Activated CD8-positive, alpha-beta memory T cell treated with anti-CD3 and anti-CD28 coated beads, Interleukin-2, amount 10 ng/mL, durations not matched to agents 7 days and 5 days (primary cell): ENCODE measurements around the gene TMEM270. TPM values are rescaled to one million over a fixed set of nuclear protein-coding genes. Genes with fewer than 3 reads are reported as not detected.

Experiments
- total RNA-seq, 2 experiments: library from RNA; stranded (reverse); gene quantifications; one replicate each; pipeline ENCODE4 v1.2.3, GENCODE V29; 2021

Gene TMEM270
- total RNA-seq, 2 experiments from 2014 or later, result not detected

Other genes starting within 250 kb of the TMEM270 start
- not detected for gene MLXIPL, start 236.6 kb upstream of the TMEM270 start, total RNA-seq
- gene VPS37D, start 193.3 kb upstream of the TMEM270 start, total RNA-seq, result not detected
- 1 to 10 TPM; 7.0 to 9.0 TPM for gene DNAJC30, start 177.7 kb upstream of the TMEM270 start, total RNA-seq
- 10 to 100 TPM; 60.5 to 72.7 TPM for gene BUD23, start 177.6 kb upstream of the TMEM270 start, total RNA-seq
- gene STX1A, start 141.5 kb upstream of the TMEM270 start, total RNA-seq, result 10 to 100 TPM; 13.8 to 15.8 TPM
- 10 to 100 TPM; 15.9 to 19.2 TPM for gene ABHD11, start 122.4 kb upstream of the TMEM270 start, total RNA-seq
- gene CLDN3, start 90.9 kb upstream of the TMEM270 start, total RNA-seq, result not detected
- under 1 TPM; 0.09 to 0.12 TPM for gene CLDN4, start 30.2 kb upstream of the TMEM270 start, total RNA-seq
- under 1 TPM in 1 of 2 experiments, not detected in 1; 0.55 TPM for gene METTL27, start 18.6 kb upstream of the TMEM270 start, total RNA-seq
- gene ELN, start 167.0 kb downstream of the TMEM270 start, total RNA-seq, result not detected
- 10 to 100 TPM; 44.8 to 49.5 TPM for gene LIMK1, start 222.6 kb downstream of the TMEM270 start, total RNA-seq